GM18951 (cell line): ENCODE measurements around the gene FBXL14.

Experiments
- POLR2A ChIP-seq: IDR thresholded peaks from 4 replicates; pipeline ENCODE4 v1.6.1; 2011; ENCODE audit warnings: mild to moderate bottlenecking; ENCODE audit not compliant: insufficient read length, insufficient read depth; ENCODE audit errors: extremely low read depth
- in situ Hi-C: fragments of 300-500 bp; cut with MboI; formaldehyde crosslinking; loops from one replicate; pipeline ENCODE4 v1.12.0; 2022; ENCODE audit warnings: low sequenced_read_pairs, mixed read lengths, inconsistent platforms; ENCODE audit not compliant: unreplicated experiment

FBXL14 gene

GRCh38 chr12:1582709-1583050, 11.7 kb downstream of the FBXL14 start:
- in situ Hi-C loops, result loop anchor here (10.0 to 25.0 kb wide), 2 partner anchors 458 to 995 kb away; no protein-coding TSS in a partner anchor
- TF ChIP-seq POLR2A, result no peak

GRCh38 chr12:1581973-1582708, 12.2 kb downstream of the FBXL14 start:
- in situ Hi-C loops, result loop anchor here (10.0 to 25.0 kb wide), 2 partner anchors 457 to 995 kb away; no protein-coding TSS in a partner anchor
- TF ChIP-seq POLR2A, result no peak

- in situ Hi-C loops, result loop anchor here (10.0 to 25.0 kb wide), 2 partner anchors 456 to 993 kb away; no protein-coding TSS in a partner anchor
These were observed 13.9 kb downstream of the FBXL14 start for GRCh38 chr12:1580526-1580925.

GRCh38 chr12:1579651-1580435, 14.5 kb downstream of the FBXL14 start:
- no peak for TF ChIP-seq POLR2A
- in situ Hi-C loops, result loop anchor here (10.0 to 25.0 kb wide), 2 partner anchors 455 to 993 kb away; no protein-coding TSS in a partner anchor

More at GRCh38 chr12:1580526-1580925, 13.9 kb downstream of the FBXL14 start:
- no peak for TF ChIP-seq POLR2A

- in situ Hi-C loops, result loop anchor here (25.0 kb wide), 1 partner anchor 989 kb away; no protein-coding TSS in a partner anchor
- no peak for TF ChIP-seq POLR2A
These were observed 17.8 kb downstream of the FBXL14 start for GRCh38 chr12:1576410-1577241.

GRCh38 chr12:1575408-1576401, 18.7 kb downstream of the FBXL14 start:
- no peak for TF ChIP-seq POLR2A
- in situ Hi-C loops, result loop anchor here (25.0 kb wide), 1 partner anchor 988 kb away; no protein-coding TSS in a partner anchor

- in situ Hi-C loops, result loop anchor here (25.0 kb wide), 1 partner anchor 988 kb away; no protein-coding TSS in a partner anchor
- no peak for TF ChIP-seq POLR2A
These were observed 19.5 kb downstream of the FBXL14 start for GRCh38 chr12:1574865-1575259.

GRCh38 chr12:1573960-1574864, 20.2 kb downstream of the FBXL14 start:
- in situ Hi-C loops, result no loop called here
- TF ChIP-seq POLR2A, result no peak

GRCh38 chr12:1572731-1573130, 21.6 kb downstream of the FBXL14 start:
- TF ChIP-seq POLR2A, result no peak
- in situ Hi-C loops, result no loop called here

GRCh38 chr12:1567852-1568251, 26.5 kb downstream of the FBXL14 start:
- in situ Hi-C loops, result no loop called here
- no peak for TF ChIP-seq POLR2A
